SK-N-SH (cell line): ENCODE measurements around the gene GATA3.

Source experiments
- CTCF ChIP-seq: fragments of 200-600 bp; sonication (generic); IDR thresholded peaks from 2 replicates; pipeline ENCODE4 v1.6.1; 2017; ENCODE audit warnings: antibody characterized with exemption, mild to moderate bottlenecking, moderate library complexity
- ELF1 ChIP-seq: IDR thresholded peaks from 2 replicates; pipeline ENCODE4 v1.4.0; 2012
- POLR2AphosphoS5 ChIP-seq: IDR thresholded peaks from 2 replicates; pipeline ENCODE4 v1.6.1; 2012; ENCODE audit warnings: low read depth, low read length
- RAD21 ChIP-seq: IDR thresholded peaks from 2 replicates; pipeline ENCODE4 v1.6.1; 2012; ENCODE audit warnings: mild to moderate bottlenecking, low read length
- TF ChIP-seq, protein P1 (sequence below): IDR thresholded peaks from 2 replicates; pipeline ENCODE4 v1.4.0; 2012; ENCODE audit warnings: low read depth
- TF ChIP-seq, protein P2 (sequence below): fragments of 150-350 bp; IDR thresholded peaks from 2 replicates; pipeline ENCODE4 v1.6.1; 2017; ENCODE audit warnings: antibody characterized with exemption, low read length, low read depth, borderline replicate concordance

DNA sequence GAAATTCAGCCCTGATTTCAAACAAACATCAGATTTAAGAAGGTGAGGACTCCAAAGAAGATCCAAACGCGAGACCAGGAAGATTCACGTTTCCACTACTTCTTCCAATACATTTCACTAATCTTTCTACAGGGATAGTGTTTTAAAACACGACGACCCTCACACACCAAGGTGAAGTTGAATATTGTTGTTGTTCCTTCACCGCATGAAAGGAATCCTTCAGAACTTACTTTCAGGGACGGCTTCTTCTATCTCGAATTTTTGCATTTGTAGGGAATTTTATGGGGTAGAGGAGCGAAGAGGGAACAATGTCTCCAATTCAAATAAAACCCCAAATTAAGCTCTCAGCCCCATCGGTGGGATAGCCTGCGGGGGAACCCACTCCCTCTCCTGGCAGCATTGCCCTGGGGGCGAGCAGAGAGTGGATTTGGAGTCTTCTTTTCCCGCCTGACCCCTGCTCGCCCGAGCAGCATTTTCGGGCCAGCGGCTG, 1.5 kb upstream of the GATA3 start:
- peak; percentile 77 for TF ChIP-seq CTCF
- TF ChIP-seq, protein P1, sequence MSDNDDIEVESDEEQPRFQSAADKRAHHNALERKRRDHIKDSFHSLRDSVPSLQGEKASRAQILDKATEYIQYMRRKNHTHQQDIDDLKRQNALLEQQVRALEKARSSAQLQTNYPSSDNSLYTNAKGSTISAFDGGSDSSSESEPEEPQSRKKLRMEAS, result no peak
- TF ChIP-seq RAD21, result no peak
- no peak for TF ChIP-seq ELF1
- TF ChIP-seq POLR2AphosphoS5, result no peak
- TF ChIP-seq, protein P2, sequence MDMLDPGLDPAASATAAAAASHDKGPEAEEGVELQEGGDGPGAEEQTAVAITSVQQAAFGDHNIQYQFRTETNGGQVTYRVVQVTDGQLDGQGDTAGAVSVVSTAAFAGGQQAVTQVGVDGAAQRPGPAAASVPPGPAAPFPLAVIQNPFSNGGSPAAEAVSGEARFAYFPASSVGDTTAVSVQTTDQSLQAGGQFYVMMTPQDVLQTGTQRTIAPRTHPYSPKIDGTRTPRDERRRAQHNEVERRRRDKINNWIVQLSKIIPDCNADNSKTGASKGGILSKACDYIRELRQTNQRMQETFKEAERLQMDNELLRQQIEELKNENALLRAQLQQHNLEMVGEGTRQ, result no peak
